ENCODE measurements around the gene HELB. TPM values are rescaled to one million over a fixed set of nuclear protein-coding genes. Genes with fewer than 3 reads are reported as not detected.

Gene HELB
- total RNA-seq, 1 experiment from 2014 or later = 2.6 TPM

GRCh38 chr12:66279123-66279712 lies 23.1 kb upstream of the HELB start:
- intact Hi-C loops (cut with micrococcal nuclease) = loop anchor here (2.0 to 10.0 kb wide), 3 partner anchors 130 to 416 kb away; no protein-coding TSS in a partner anchor
- no peaks in the 10 kb centered on the region for H3K36me3 Mint-ChIP-seq (ENCODE audit: insufficient read depth, unreplicated experiment)
- peak; percentile 36 for TF ChIP-seq CTCF (IDR thresholded peaks at IDR 0.05; ENCODE audit: unreplicated experiment)
- ChIA-PET CTCF (interaction anchor here (0.6 to 2.7 kb wide), 10 partner anchors 9 to 1021 kb away, joined by 3 to 12 read pairs (median 4); no protein-coding TSS in a partner anchor), POLR2A (no interaction called here)
- H3K9me3 Mint-ChIP-seq (ENCODE audit: unreplicated experiment) = peaks cover 9% of the 10 kb centered on the region
- peaks cover 36% of the 10 kb centered on the region for H3K27me3 Mint-ChIP-seq (ENCODE audit: insufficient read depth, unreplicated experiment)
- peak; percentile 41 for DNase-seq (ENCODE audit: unreplicated experiment)
- H3K27ac Mint-ChIP-seq (ENCODE audit: low read depth, unreplicated experiment) = no peak overlapping the region
- H3K4me1 Mint-ChIP-seq (ENCODE audit: insufficient read depth, unreplicated experiment) = no peaks in the 10 kb centered on the region
- H3K4me3 Mint-ChIP-seq (ENCODE audit: unreplicated experiment) = no peak overlapping the region
- BruUV-seq (replicated peaks) = no TSS peak

GRCh38 chr12:66280561-66280960 lies 21.7 kb upstream of the HELB start:
- POLR2A ChIA-PET = no interaction called here
- no peak for DNase-seq (ENCODE audit: unreplicated experiment)
- H3K27me3 Mint-ChIP-seq (ENCODE audit: insufficient read depth, unreplicated experiment) = peaks cover 36% of the 10 kb centered on the region
- BruUV-seq (replicated peaks) = no TSS peak
- no peak overlapping the region for H3K4me3 Mint-ChIP-seq (ENCODE audit: unreplicated experiment)
- no peak for TF ChIP-seq CTCF (IDR thresholded peaks at IDR 0.05; ENCODE audit: unreplicated experiment)
- peaks cover 9% of the 10 kb centered on the region for H3K9me3 Mint-ChIP-seq (ENCODE audit: unreplicated experiment)
- CTCF ChIA-PET = interaction anchor here (1.8 kb wide), 1 partner anchor 10 kb away, joined by 9 read pairs; no protein-coding TSS in a partner anchor
- intact Hi-C loops (cut with micrococcal nuclease) = no loop called here
- no peaks in the 10 kb centered on the region for H3K4me1 Mint-ChIP-seq (ENCODE audit: insufficient read depth, unreplicated experiment)
- no peak overlapping the region for H3K27ac Mint-ChIP-seq (ENCODE audit: low read depth, unreplicated experiment)
- H3K36me3 Mint-ChIP-seq (ENCODE audit: insufficient read depth, unreplicated experiment) = no peaks in the 10 kb centered on the region

GRCh38 chr12:66282244-66282643 lies 20.0 kb upstream of the HELB start:
- BruUV-seq (replicated peaks) = no TSS peak
- Mint-ChIP-seq H3K27ac (ENCODE audit: low read depth, unreplicated experiment) (no peak overlapping the region), H3K4me3 (ENCODE audit: unreplicated experiment) (no peak overlapping the region), H3K36me3 (ENCODE audit: insufficient read depth, unreplicated experiment) (no peaks in the 10 kb centered on the region), H3K27me3 (ENCODE audit: insufficient read depth, unreplicated experiment) (peaks cover 24% of the 10 kb centered on the region), H3K4me1 (ENCODE audit: insufficient read depth, unreplicated experiment) (no peaks in the 10 kb centered on the region), H3K9me3 (ENCODE audit: unreplicated experiment) (peaks cover 9% of the 10 kb centered on the region)
- CTCF ChIA-PET = interaction anchor here (1.8 kb wide), 1 partner anchor 12 kb away, joined by 9 read pairs; no protein-coding TSS in a partner anchor
- POLR2A ChIA-PET = no interaction called here
- DNase-seq (ENCODE audit: unreplicated experiment) = no peak
- TF ChIP-seq CTCF (IDR thresholded peaks at IDR 0.05; ENCODE audit: unreplicated experiment) = no peak
- intact Hi-C loops (cut with micrococcal nuclease) = no loop called here

- CTCF ChIA-PET = no interaction called here
- no peaks in the 10 kb centered on the region for H3K4me1 Mint-ChIP-seq (ENCODE audit: insufficient read depth, unreplicated experiment)
- no TSS peak for BruUV-seq (replicated peaks)
- TF ChIP-seq CTCF (IDR thresholded peaks at IDR 0.05; ENCODE audit: unreplicated experiment) = no peak
- no peaks in the 10 kb centered on the region for H3K9me3 Mint-ChIP-seq (ENCODE audit: unreplicated experiment)
- DNase-seq (ENCODE audit: unreplicated experiment) = no peak
- intact Hi-C loops (cut with micrococcal nuclease) = no loop called here
- peaks cover 21% of the 10 kb centered on the region for H3K27me3 Mint-ChIP-seq (ENCODE audit: insufficient read depth, unreplicated experiment)
- no peak overlapping the region for H3K27ac Mint-ChIP-seq (ENCODE audit: low read depth, unreplicated experiment)
- H3K36me3 Mint-ChIP-seq (ENCODE audit: insufficient read depth, unreplicated experiment) = no peaks in the 10 kb centered on the region
- no peak overlapping the region for H3K4me3 Mint-ChIP-seq (ENCODE audit: unreplicated experiment)
- POLR2A ChIA-PET = no interaction called here
Measured at GRCh38 chr12:66287275-66287674, 15.0 kb upstream of the HELB start.

All from MCF 10A (cell line).